H1 (cell line): ENCODE measurements around the gene RIN2. TPM values are rescaled to one million over a fixed set of nuclear protein-coding genes. Genes with fewer than 3 reads are reported as not detected.

Experiments used
- CTCF ChIA-PET: fragments of 300-600 bp; sonication (Branson Sonifier 250); formaldehyde crosslinking; loops from one replicate; lab custom pipeline; 2021; ENCODE audit not compliant: partially characterized antibody; lab: Charles Lee
- POLR2A ChIA-PET: fragments of 300-600 bp; sonication (Branson Sonifier 250); formaldehyde crosslinking; loops from one replicate; lab custom pipeline; 2021; ENCODE audit warnings: inconsistent platforms; ENCODE audit not compliant: partially characterized antibody; lab: Charles Lee
- DNase-seq, 2 experiments: peaks; one replicate each; pipeline versions ENCODE4 v3.0.0 to v3.0.0-alpha.2; 2010 to 2022; ENCODE audit warnings: low spot score in 2 of 2, low read depth in 1 of 2, mixed read lengths in 1 of 2
- FAIRE-seq: peaks from 2 replicates; lab custom pipeline; 2011; peaks lifted over from hg19 to GRCh38; lab: Jason Lieb, UNC
- H2AFZ ChIP-seq: 2 replicates; pipeline ENCODE4 v1.8.1; 2012; ENCODE audit warnings: low read length, inconsistent platforms
- H2AK5ac ChIP-seq: 2 replicates; pipeline ENCODE4 v1.6.1; 2013; ENCODE audit warnings: low read depth, low read length
- H2BK120ac ChIP-seq: replicated peaks from 2 replicates; pipeline ENCODE3; 2013; ENCODE audit warnings: low read depth, low read length, inconsistent platforms
- H2BK12ac ChIP-seq: 2 replicates; pipeline ENCODE4 v1.6.1; 2013; ENCODE audit warnings: low read depth, low read length
- H2BK15ac ChIP-seq: 2 replicates; pipeline ENCODE4 v1.6.1; 2013; ENCODE audit warnings: low read length
- H2BK20ac ChIP-seq: 2 replicates; pipeline ENCODE4 v1.6.1; 2013; ENCODE audit warnings: low read length
- H2BK5ac ChIP-seq: 2 replicates; pipeline ENCODE4 v1.6.1; 2013; ENCODE audit warnings: low read depth, low read length
- H3K14ac ChIP-seq: 2 replicates; pipeline ENCODE4 v1.6.1; 2013; ENCODE audit warnings: inconsistent platforms; ENCODE audit not compliant: insufficient read length
- H3K18ac ChIP-seq: 2 replicates; pipeline ENCODE4 v1.6.1; 2013; ENCODE audit warnings: low read length; ENCODE audit errors: extremely low read depth
- H3K23ac ChIP-seq: 2 replicates; pipeline ENCODE4 v1.6.1; 2013; ENCODE audit warnings: inconsistent platforms; ENCODE audit not compliant: insufficient read length
- H3K23me2 ChIP-seq: 2 replicates; pipeline ENCODE4 v1.6.1; 2013; ENCODE audit warnings: low read depth, low read length
- H3K27ac ChIP-seq: 2 replicates; pipeline ENCODE4 v1.6.1; 2011; ENCODE audit warnings: low read depth, low read length, inconsistent platforms
- H3K27me3 ChIP-seq, 4 experiments: replicated peaks in 1 of 4; 1 replicate in 1 of 4; 2 replicates in 3 of 4; pipeline versions ENCODE4 v1.6.1 to v1.8.1; 2011 to 2013; ENCODE audit warnings: low read length in 3 of 4, mild to moderate bottlenecking in 3 of 4, inconsistent platforms in 2 of 4, mixed read lengths in 2 of 4, moderate library complexity in 1 of 4; ENCODE audit not compliant: control insufficient read depth in 3 of 4, insufficient read depth in 3 of 4; ENCODE audit errors: extremely low read depth in 1 of 4
- H3K36me3 ChIP-seq, 4 experiments: 2 replicates each; pipeline versions ENCODE4 v1.6.1 to v1.8.1; 2011 to 2013; ENCODE audit warnings: mild to moderate bottlenecking in 4 of 4, low read length in 3 of 4, moderate library complexity in 2 of 4, control low read depth in 1 of 4, inconsistent platforms in 1 of 4; ENCODE audit not compliant: insufficient read depth in 4 of 4, control insufficient read depth in 2 of 4
- H3K4ac ChIP-seq: replicated peaks from 2 replicates; pipeline ENCODE3; 2013; ENCODE audit warnings: low read length, low read depth, mixed read lengths, inconsistent platforms; ENCODE audit not compliant: insufficient read length
- H3K4me1 ChIP-seq, 4 experiments: replicated peaks in 1 of 4; 1 replicate in 1 of 4; 2 replicates in 3 of 4; pipeline versions ENCODE4 v1.6.1 to v1.8.1; 2011 to 2013; ENCODE audit warnings: low read length in 3 of 4, inconsistent platforms in 2 of 4, mixed read lengths in 1 of 4; ENCODE audit not compliant: insufficient read depth in 4 of 4, control insufficient read depth in 3 of 4
- H3K4me2 ChIP-seq, 2 experiments: 2 replicates each; pipeline versions ENCODE4 v1.6.1 to v1.8.1; 2011 to 2013; ENCODE audit warnings: low read depth in 2 of 2, low read length in 2 of 2, control low read depth in 1 of 2, inconsistent platforms in 1 of 2, mild to moderate bottlenecking in 1 of 2; ENCODE audit not compliant: insufficient read depth in 1 of 2
- H3K4me3 ChIP-seq, 4 experiments: fragments of 200-600, 300-600 bp in 1 of 4; sonication (generic), shearing (Covaris generic), sonication (Bioruptor Twin) in 1 of 4; 2 replicates each; pipeline versions ENCODE4 v1.5.1 to v1.8.1; 2011 to 2016; ENCODE audit warnings: low read length in 4 of 4, low read depth in 3 of 4, control low read depth in 2 of 4, inconsistent platforms in 2 of 4, mild to moderate bottlenecking in 2 of 4, mixed read lengths in 1 of 4, moderate library complexity in 1 of 4; ENCODE audit not compliant: insufficient read depth in 2 of 4; ENCODE audit errors: extremely low read depth in 1 of 4
- H3K56ac ChIP-seq: replicated peaks from 2 replicates; pipeline ENCODE3; 2013; ENCODE audit warnings: low read depth, mild to moderate bottlenecking, mixed read lengths, low read length, inconsistent platforms; ENCODE audit not compliant: insufficient read length
- H3K79me1 ChIP-seq: 2 replicates; pipeline ENCODE4 v1.6.1; 2013; ENCODE audit warnings: low read depth, low read length, control low read depth
- H3K79me2 ChIP-seq, 2 experiments: 2 replicates each; pipeline versions ENCODE4 v1.6.1 to v1.8.1; 2012 to 2013; ENCODE audit warnings: low read length in 2 of 2, mild to moderate bottlenecking in 2 of 2, inconsistent platforms in 1 of 2; ENCODE audit not compliant: insufficient read depth in 2 of 2, control insufficient read depth in 1 of 2
- H3K9ac ChIP-seq, 4 experiments: replicated peaks in 1 of 4; 1 replicate in 1 of 4; 2 replicates in 3 of 4; pipeline versions ENCODE4 v1.6.1 to v1.8.1; 2011 to 2013; ENCODE audit warnings: low read depth in 3 of 4, low read length in 3 of 4, control low read depth in 2 of 4, mild to moderate bottlenecking in 2 of 4, moderate library complexity in 2 of 4, inconsistent platforms in 1 of 4; ENCODE audit errors: extremely low read depth in 1 of 4
- H3K9me3 ChIP-seq, 2 experiments: 2 replicates each; pipeline versions ENCODE4 v1.6.1 to v1.8.1; 2012 to 2013; ENCODE audit warnings: mild to moderate bottlenecking in 2 of 2, moderate library complexity in 2 of 2, control low read depth in 1 of 2, inconsistent platforms in 1 of 2, low read depth in 1 of 2, low read length in 1 of 2, mixed read lengths in 1 of 2; ENCODE audit not compliant: insufficient read depth in 2 of 2
- H4K20me1 ChIP-seq, 2 experiments: replicated peaks in 1 of 2; 2 replicates each; pipeline versions ENCODE3 to v1.8.1; 2011 to 2013; ENCODE audit warnings: inconsistent platforms in 2 of 2, low read length in 2 of 2, mild to moderate bottlenecking in 1 of 2; ENCODE audit not compliant: insufficient read depth in 2 of 2, control insufficient read depth in 1 of 2
- H4K5ac ChIP-seq: 2 replicates; pipeline ENCODE4 v1.6.1; 2013; ENCODE audit warnings: low read length, low read depth, mixed read lengths, inconsistent platforms; ENCODE audit not compliant: insufficient read length
- H4K8ac ChIP-seq: 2 replicates; pipeline ENCODE4 v1.8.0; 2013; ENCODE audit warnings: mild to moderate bottlenecking, moderate library complexity, low read length, inconsistent platforms; ENCODE audit not compliant: insufficient read depth; ENCODE audit errors: extremely low read depth
- H4K91ac ChIP-seq: replicated peaks from 2 replicates; pipeline ENCODE3; 2013; ENCODE audit warnings: low read length, mixed read lengths, inconsistent platforms; ENCODE audit not compliant: insufficient read length
- CBX5 ChIP-seq: fragments of 300-800, 300-1000 bp; sonication (generic); IDR thresholded peaks from 2 replicates; pipeline ENCODE4 v1.7.1; 2016; ENCODE audit warnings: antibody characterized with exemption, low read length, low read depth
- CREB1 ChIP-seq: IDR thresholded peaks from 2 replicates; pipeline ENCODE4 v1.6.1; 2012; ENCODE audit warnings: inconsistent platforms
- CTCF ChIP-seq, 3 experiments: IDR thresholded peaks; 1 replicate in 2 of 3; 2 replicates in 1 of 3; pipeline versions ENCODE4 v1.5.1 to v1.6.1; 2011; ENCODE audit warnings: low read length in 3 of 3, mild to moderate bottlenecking in 3 of 3, inconsistent platforms in 2 of 3, low read depth in 1 of 3, moderate library complexity in 1 of 3; ENCODE audit not compliant: insufficient read depth in 1 of 3; ENCODE audit errors: control extremely low read depth in 1 of 3
- SP4 ChIP-seq: IDR thresholded peaks from 2 replicates; pipeline ENCODE4 v1.6.1; 2012; ENCODE audit warnings: low read length, inconsistent platforms
- WGBS, 2 experiments: shearing (Covaris generic) in 1 of 2; methylation state at CpG; one replicate each; pipeline versions ENCODE4 v1.1.6 to v1.1.7; 2013 to 2015; ENCODE audit warnings: low lambda C conversion rate in 2 of 2, mixed read lengths in 2 of 2, inconsistent platforms in 1 of 2, low coverage in 1 of 2, missing lambda C conversion rate in 1 of 2; ENCODE audit not compliant: insufficient replicate concordance in 2 of 2, insufficient coverage in 1 of 2, insufficient read length in 1 of 2; ENCODE audit errors: extremely low coverage in 1 of 2, missing lambda C conversion rate in 1 of 2; 5-methylcytosine and 5-hydroxymethylcytosine counted together
- polyA plus RNA-seq, 7 experiments: library from polyadenylated mRNA; depleted of rRNA in 3 of 7; stranded (reverse) in 5 of 7; unstranded in 2 of 7; fragments of >200 nt in 5 of 7; fragments of 200-250 nt in 2 of 7; gene quantifications; 1 replicate in 5 of 7; 2 replicates in 1 of 7; 4 replicates in 1 of 7; pipeline versions ENCODE4 v1.2.1 to v1.2.3, GENCODE V29; 2011 to 2013; ENCODE audit warnings: missing spikeins in 2 of 7, mixed read lengths in 2 of 7
- total RNA-seq: library from RNA; stranded (reverse); fragmentation: NEBNext Ultra II Directional; extraction: Animal tissue kit (Norgen Biotek cat#: 25700); gene quantifications from 2 replicates; pipeline ENCODE4 v1.2.1, GENCODE V29; 2021

The RIN2 gene
- total and polyA plus RNA-seq, 2 of the 8 experiments (the other 6 are each of a cell fraction or from before 2014, with no cell fraction given), result 0.20 to 1.3 TPM

DNA sequence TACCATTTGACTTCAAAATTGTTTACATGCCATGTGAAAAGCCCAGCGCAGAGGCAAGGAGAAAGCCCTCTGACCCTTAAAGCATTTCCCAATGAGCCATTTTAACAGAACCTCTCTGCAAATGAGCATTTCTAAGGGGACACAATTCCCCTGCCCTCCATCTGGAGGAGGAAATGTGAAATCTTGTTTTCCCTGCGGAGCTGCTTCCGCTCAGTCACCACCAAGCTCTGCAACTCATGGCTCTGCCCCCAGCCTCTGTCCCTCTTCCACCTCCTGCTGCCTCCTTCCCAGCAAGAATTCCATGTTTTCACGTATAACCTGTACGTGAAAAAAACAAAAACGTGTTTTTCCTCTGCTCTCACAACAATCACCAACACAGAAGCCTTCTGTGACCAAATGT lies 12.3 kb downstream of the RIN2 start:
- H3K4me3 ChIP-seq, result no peak overlapping the region
- FAIRE-seq (no peak), DNase-seq (no peak)
- no peak overlapping the region for H3K14ac ChIP-seq
- no peak overlapping the region for H3K9ac ChIP-seq
- no peak overlapping the region for H3K18ac ChIP-seq
- no peak overlapping the region for H2BK15ac ChIP-seq
- no peak overlapping the region for H3K4ac ChIP-seq
- H2BK120ac ChIP-seq, result no peak overlapping the region
- H3K4me1 ChIP-seq, result peaks cover 0 to 4% (median 1%) of the 10 kb centered on the region in 4 experiments; a peak in 3 of 7 replicates
- H3K27ac ChIP-seq, result no peak overlapping the region
- H3K27me3 ChIP-seq, result no peaks in the 10 kb centered on the region; a peak in 1 of 7 replicates
- no peaks in the 10 kb centered on the region for H3K9me3 ChIP-seq
- H2AFZ ChIP-seq, result peak overlapping the region; percentile 86
- H3K4me2 ChIP-seq, result no peak overlapping the region
- no peaks in the 10 kb centered on the region for H3K23me2 ChIP-seq
- POLR2A ChIA-PET, result interaction anchor here (1.2 to 1.6 kb wide), 3 partner anchors 9 to 13 kb away, joined by 3 to 4 read pairs (median 3); no protein-coding TSS in a partner anchor
- no peak overlapping the region for H3K23ac ChIP-seq
- H3K56ac ChIP-seq, result no peak overlapping the region
- TF ChIP-seq CBX5, result no peak
- TF ChIP-seq SP4, result no peak
- no peak for TF ChIP-seq CREB1
- TF ChIP-seq CTCF (IDR thresholded peaks at IDR 0.05; ENCODE audit: control extremely low read depth in 1 of 3, insufficient read depth in 1 of 3, low read depth in 1 of 3, low read length in 3 of 3), result no peak
- peak overlapping the region; percentile 6; the same call in 1 of the 2 replicates for H2BK12ac ChIP-seq
- H4K5ac ChIP-seq, result no peak overlapping the region
- H3K79me1 ChIP-seq, result no peaks in the 10 kb centered on the region
- CTCF ChIA-PET, result interaction anchor here (0.7 to 5.3 kb wide), 8 partner anchors 9 to 77 kb away, joined by 3 to 24 read pairs (median 4); no protein-coding TSS in a partner anchor
- H4K91ac ChIP-seq, result no peak overlapping the region
- no peak overlapping the region for H2BK20ac ChIP-seq
- no peak overlapping the region for H2AK5ac ChIP-seq
- H4K8ac ChIP-seq, result no peak overlapping the region
- no peaks in the 10 kb centered on the region for H3K36me3 ChIP-seq
- no peaks in the 10 kb centered on the region for H3K79me2 ChIP-seq
- no peak overlapping the region for H2BK5ac ChIP-seq
- 44% methylated on average over 6 of the region's 6 CpGs; no CpG with 5 or more reads in 1 of the 2 experiments for WGBS, 2 experiments
- no peaks in the 10 kb centered on the region for H4K20me1 ChIP-seq
